Astrocyte (in vitro differentiated cells and primary cell): ENCODE data around the gene ZNF322. TPM values are rescaled to one million over a fixed set of nuclear protein-coding genes. Genes with fewer than 3 reads are reported as not detected.

Source experiments
- DNase-seq: peaks from one replicate; pipeline ENCODE4 v3.0.0-alpha.2; 2010; ENCODE audit warnings: low read depth
- FAIRE-seq: peaks from 2 replicates; lab custom pipeline; 2011; peaks lifted over from hg19 to GRCh38; lab: Jason Lieb, UNC
- H2AFZ ChIP-seq: 2 replicates; pipeline ENCODE4 v1.6.0; 2012; ENCODE audit warnings: low read depth, low read length, inconsistent platforms
- H3K27ac ChIP-seq: 2 replicates; pipeline ENCODE4 v1.5.1; 2011; ENCODE audit warnings: low read depth, low read length, inconsistent platforms
- H3K27me3 ChIP-seq: 2 replicates; pipeline ENCODE4 v1.6.0; 2011; ENCODE audit warnings: low read length, inconsistent platforms; ENCODE audit not compliant: insufficient read depth
- H3K36me3 ChIP-seq: 2 replicates; pipeline ENCODE4 v1.5.1; 2011; ENCODE audit warnings: low read length, inconsistent platforms; ENCODE audit not compliant: insufficient read depth
- H3K4me1 ChIP-seq: 2 replicates; pipeline ENCODE4 v1.5.1; 2011; ENCODE audit warnings: low read length, inconsistent platforms; ENCODE audit not compliant: insufficient read depth
- H3K4me2 ChIP-seq: 2 replicates; pipeline ENCODE4 v1.6.0; 2012; ENCODE audit warnings: low read length, inconsistent platforms
- H3K4me3 ChIP-seq: 2 replicates; pipeline ENCODE4 v1.5.1; 2011; ENCODE audit warnings: low read depth, mild to moderate bottlenecking, low read length, inconsistent platforms; ENCODE audit not compliant: insufficient read depth
- H3K79me2 ChIP-seq: 2 replicates; pipeline ENCODE4 v1.6.0; 2012; ENCODE audit warnings: mild to moderate bottlenecking, low read length, inconsistent platforms; ENCODE audit not compliant: insufficient read depth
- H3K9ac ChIP-seq: 2 replicates; pipeline ENCODE4 v1.6.0; 2012; ENCODE audit warnings: mild to moderate bottlenecking, low read length, inconsistent platforms
- H3K9me3 ChIP-seq: 2 replicates; pipeline ENCODE4 v1.5.1; 2012; ENCODE audit warnings: low read depth, mild to moderate bottlenecking, low read length, inconsistent platforms; ENCODE audit not compliant: insufficient read depth
- H4K20me1 ChIP-seq: 2 replicates; pipeline ENCODE4 v1.6.0; 2012; ENCODE audit warnings: low read length, inconsistent platforms; ENCODE audit not compliant: insufficient read depth
- H3K27ac Mint-ChIP-seq: one replicate; pipeline ENCODE4 v1.8.0; 2021; ENCODE audit warnings: mild to moderate bottlenecking, mixed read lengths; ENCODE audit not compliant: unreplicated experiment
- H3K27me3 Mint-ChIP-seq: one replicate; pipeline ENCODE4 v1.8.0; 2021; ENCODE audit warnings: low read depth, mixed read lengths; ENCODE audit not compliant: unreplicated experiment
- H3K36me3 Mint-ChIP-seq: one replicate; pipeline ENCODE4 v1.8.0; 2021; ENCODE audit warnings: low read depth, mixed read lengths; ENCODE audit not compliant: unreplicated experiment
- H3K4me1 Mint-ChIP-seq: one replicate; pipeline ENCODE4 v1.8.0; 2021; ENCODE audit warnings: low read depth, mixed read lengths; ENCODE audit not compliant: unreplicated experiment
- H3K4me3 Mint-ChIP-seq: one replicate; pipeline ENCODE4 v1.8.0; 2021; ENCODE audit warnings: mild to moderate bottlenecking, moderate library complexity, mixed read lengths; ENCODE audit not compliant: unreplicated experiment
- H3K9me3 Mint-ChIP-seq: one replicate; pipeline ENCODE4 v1.8.0; 2021; ENCODE audit warnings: mild to moderate bottlenecking, mixed read lengths; ENCODE audit not compliant: unreplicated experiment
- EZH2 ChIP-seq: IDR thresholded peaks from 2 replicates; pipeline ENCODE4 v1.6.1; 2012; ENCODE audit warnings: mild to moderate bottlenecking, low read length, inconsistent platforms; ENCODE audit not compliant: insufficient read depth
- total RNA-seq: library from RNA; stranded (reverse); gene quantifications from 2 replicates; pipeline ENCODE4 v1.2.1, GENCODE V29; 2021
- TF ChIP-seq, protein P1 (sequence below): IDR thresholded peaks from 2 replicates; pipeline ENCODE4 v1.5.1; 2011; ENCODE audit warnings: low read depth, mild to moderate bottlenecking, inconsistent platforms, low read length, moderate library complexity; ENCODE audit not compliant: insufficient read depth

The ZNF322 gene
- total RNA-seq, 1 donor from 2014 or later: 27.3 TPM

DNA sequence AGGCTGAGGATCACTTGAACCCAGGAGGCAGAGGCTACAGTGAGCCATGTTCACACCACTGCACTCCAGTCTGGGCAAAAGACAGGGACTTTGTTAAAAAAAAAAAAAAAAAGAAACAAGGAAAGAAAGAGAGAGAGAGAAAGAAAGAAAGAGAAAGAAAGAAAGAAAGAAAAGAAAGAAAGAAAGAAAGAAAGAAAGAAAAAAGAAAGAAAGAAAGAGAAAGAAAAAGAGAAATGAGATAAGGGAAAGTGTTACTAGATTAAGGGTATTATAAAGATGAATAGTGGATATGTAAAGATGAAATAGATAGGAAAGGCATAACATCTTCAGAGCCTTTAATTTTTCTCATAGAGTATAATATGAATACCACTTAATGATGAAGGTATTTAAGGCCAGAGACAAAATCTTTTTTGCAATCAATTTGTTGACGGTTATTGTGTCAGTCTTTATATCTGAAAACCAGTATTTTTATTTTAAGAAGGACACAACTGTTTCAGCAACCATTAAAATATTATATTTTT is 36.1 kb downstream of the ZNF322 start:
- no peak overlapping the region for H2AFZ ChIP-seq
- TF ChIP-seq, protein P1, sequence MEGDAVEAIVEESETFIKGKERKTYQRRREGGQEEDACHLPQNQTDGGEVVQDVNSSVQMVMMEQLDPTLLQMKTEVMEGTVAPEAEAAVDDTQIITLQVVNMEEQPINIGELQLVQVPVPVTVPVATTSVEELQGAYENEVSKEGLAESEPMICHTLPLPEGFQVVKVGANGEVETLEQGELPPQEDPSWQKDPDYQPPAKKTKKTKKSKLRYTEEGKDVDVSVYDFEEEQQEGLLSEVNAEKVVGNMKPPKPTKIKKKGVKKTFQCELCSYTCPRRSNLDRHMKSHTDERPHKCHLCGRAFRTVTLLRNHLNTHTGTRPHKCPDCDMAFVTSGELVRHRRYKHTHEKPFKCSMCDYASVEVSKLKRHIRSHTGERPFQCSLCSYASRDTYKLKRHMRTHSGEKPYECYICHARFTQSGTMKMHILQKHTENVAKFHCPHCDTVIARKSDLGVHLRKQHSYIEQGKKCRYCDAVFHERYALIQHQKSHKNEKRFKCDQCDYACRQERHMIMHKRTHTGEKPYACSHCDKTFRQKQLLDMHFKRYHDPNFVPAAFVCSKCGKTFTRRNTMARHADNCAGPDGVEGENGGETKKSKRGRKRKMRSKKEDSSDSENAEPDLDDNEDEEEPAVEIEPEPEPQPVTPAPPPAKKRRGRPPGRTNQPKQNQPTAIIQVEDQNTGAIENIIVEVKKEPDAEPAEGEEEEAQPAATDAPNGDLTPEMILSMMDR: no peak
- TF ChIP-seq EZH2: no peak
- H3K27me3 ChIP-seq: no peaks in the 10 kb centered on the region
- H3K9ac ChIP-seq: no peak overlapping the region
- Mint-ChIP-seq H3K4me1 (no peaks in the 10 kb centered on the region), H3K9me3 (peaks cover 1% of the 10 kb centered on the region), H3K27ac (no peak overlapping the region), H3K36me3 (peaks cover under 1% of the 10 kb centered on the region), H3K4me3 (no peak overlapping the region), H3K27me3 (no peaks in the 10 kb centered on the region)
- H3K36me3 ChIP-seq: no peaks in the 10 kb centered on the region
- H4K20me1 ChIP-seq: no peaks in the 10 kb centered on the region
- DNase-seq (no peak), FAIRE-seq (no peak)
- H3K27ac ChIP-seq: no peak overlapping the region
- no peaks in the 10 kb centered on the region for H3K9me3 ChIP-seq
- H3K4me1 ChIP-seq: no peaks in the 10 kb centered on the region
- no peak overlapping the region for H3K4me2 ChIP-seq
- H3K4me3 ChIP-seq: no peak overlapping the region
- H3K79me2 ChIP-seq: no peaks in the 10 kb centered on the region

DNA sequence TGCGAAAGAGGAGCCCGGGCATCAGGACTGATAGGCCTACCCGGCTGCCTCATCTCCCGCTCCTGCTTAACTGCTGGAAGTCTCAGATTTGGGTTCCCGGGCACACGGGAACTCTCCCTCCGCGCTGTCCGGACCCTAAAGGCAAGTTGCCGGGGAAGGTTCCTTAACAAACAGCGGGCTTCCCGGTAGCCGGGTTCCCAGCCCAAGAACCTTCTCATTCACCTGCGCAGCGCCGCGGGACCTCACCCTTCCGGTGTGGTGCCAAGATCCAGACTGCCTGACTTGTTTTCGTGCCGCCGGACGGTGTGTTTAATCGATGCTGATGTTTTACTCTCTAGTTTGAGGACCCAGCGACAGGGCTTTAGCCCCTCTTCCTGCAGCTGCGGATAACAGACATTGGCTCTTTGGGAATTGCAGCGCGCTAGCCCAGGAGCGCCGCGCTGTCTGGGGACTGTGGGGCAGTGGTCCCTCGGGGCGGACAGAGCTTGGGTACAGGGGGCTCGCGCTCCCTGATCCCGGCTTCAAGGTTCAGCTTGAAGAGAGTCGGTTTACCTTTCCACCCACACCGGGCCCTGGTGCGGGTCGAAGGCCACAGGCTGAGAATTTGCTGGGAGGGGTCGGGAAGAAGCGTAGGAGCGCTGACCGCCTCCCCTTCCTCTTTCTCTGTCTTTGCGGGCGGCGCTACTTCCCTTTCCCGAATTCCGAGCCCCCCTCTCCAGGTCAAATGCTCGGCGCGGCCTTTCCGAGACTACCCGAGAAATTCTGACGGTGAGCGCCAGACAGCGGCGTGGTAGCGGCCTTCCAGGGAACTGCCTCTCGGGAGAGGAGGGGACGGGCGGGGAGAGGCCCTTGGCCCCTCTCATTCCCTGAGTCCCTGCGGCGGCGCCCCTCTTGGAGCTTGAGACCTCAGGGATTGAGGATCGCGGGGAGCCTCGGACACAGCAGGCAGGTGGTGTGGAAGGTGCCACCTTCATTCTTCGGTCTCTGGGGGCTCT is 45.6 kb downstream of the ZNF322 start:
- Mint-ChIP-seq H3K9me3 (peaks cover 22% of the 10 kb centered on the region), H3K36me3 (no peaks in the 10 kb centered on the region), H3K4me1 (no peaks in the 10 kb centered on the region), H3K27me3 (peaks cover 53% of the 10 kb centered on the region), H3K27ac (no peak overlapping the region), H3K4me3 (peak overlapping the region; percentile 78)
- peak overlapping the region; percentile 82 for H3K4me2 ChIP-seq
- H3K9me3 ChIP-seq: peaks cover 4% of the 10 kb centered on the region
- H3K4me1 ChIP-seq: peaks cover 10% of the 10 kb centered on the region
- no peaks in the 10 kb centered on the region for H3K79me2 ChIP-seq
- FAIRE-seq (no peak), DNase-seq (no peak)
- peak overlapping the region; percentile 28 for H3K4me3 ChIP-seq
- H3K9ac ChIP-seq: no peak overlapping the region
- no peak overlapping the region for H3K27ac ChIP-seq
- no peaks in the 10 kb centered on the region for H3K36me3 ChIP-seq
- H3K27me3 ChIP-seq: peaks cover 40% of the 10 kb centered on the region
- TF ChIP-seq, protein P1: no peak
- TF ChIP-seq EZH2: peak; percentile 86
- no peaks in the 10 kb centered on the region for H4K20me1 ChIP-seq
- H2AFZ ChIP-seq: peak overlapping the region; percentile 85
